ENCODE data around the gene MSRB2. TPM values are rescaled to one million over a fixed set of nuclear protein-coding genes. Genes with fewer than 3 reads are reported as not detected.
"Not testable (repeated sequence)": the region's sequence is repeated elsewhere in the genome, so short reads cannot be mapped to it uniquely, and the experiment has no call there.

MSRB2 gene
- total and polyA plus RNA-seq, 2 donors = 14.2 to 26.2 TPM

DNA sequence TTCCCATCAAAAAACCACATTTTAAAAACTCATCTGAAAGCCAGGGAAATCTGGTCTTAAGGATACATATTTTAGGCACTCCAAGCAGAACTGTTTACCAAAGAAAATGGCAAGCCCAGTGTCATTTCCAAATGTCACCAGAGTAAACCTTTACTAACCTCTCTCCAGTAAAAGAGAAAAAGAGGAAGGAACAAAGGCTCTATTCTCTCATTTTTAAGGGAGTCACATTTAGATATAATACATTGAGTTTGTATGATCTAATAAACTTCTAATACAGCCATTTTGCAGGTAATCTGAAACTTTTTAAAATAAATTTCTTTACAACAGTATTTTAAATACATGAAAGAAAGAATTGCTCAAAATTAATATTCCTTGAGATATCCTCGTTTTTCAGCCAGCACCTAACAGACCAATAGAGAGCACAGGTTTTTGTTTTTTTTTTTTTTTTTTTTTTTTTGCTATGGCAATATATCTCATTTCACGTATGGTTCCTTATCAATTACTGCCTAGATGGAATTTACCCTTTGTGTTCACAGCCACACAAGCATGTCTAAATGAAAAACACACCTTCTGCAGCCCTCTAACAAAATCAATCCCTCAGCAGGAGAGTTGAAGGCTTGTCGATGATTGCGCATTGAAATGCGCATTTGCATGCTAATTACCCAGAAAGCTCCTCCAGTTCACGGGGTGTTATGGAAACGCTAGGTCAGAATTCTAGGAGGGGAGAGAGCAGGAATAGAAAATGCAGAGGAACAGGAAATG is 39.8 kb upstream of the MSRB2 start:
- Histone ChIP-seq H3K9me3 (ENCODE audit: control insufficient read depth in 2 of 2, insufficient read depth in 1 of 2, low read length in 1 of 2) (no peaks in the 10 kb centered on the region), H3K27ac (ENCODE audit: low read depth in 1 of 2, low read length in 1 of 2) (no peak overlapping the region), H3K36me3 (ENCODE audit: control insufficient read depth in 2 of 2, insufficient read depth in 2 of 2, low read length in 1 of 2) (no peaks in the 10 kb centered on the region), H3K4me1 (ENCODE audit: control insufficient read depth in 2 of 2, insufficient read depth in 2 of 2, low read length in 2 of 2) (no peaks in the 10 kb centered on the region), H3K4me3 (ENCODE audit: low read length in 2 of 2) (no peak overlapping the region), H3K27me3 (ENCODE audit: control insufficient read depth in 2 of 2, insufficient read depth in 1 of 2, low read length in 1 of 2) (no peaks in the 10 kb centered on the region)
- DNase-seq (ENCODE audit: low read depth in 6 of 9, low spot score in 9 of 9) = no peak
- 81% methylated on average over 7 of the region's 7 CpGs for WGBS

- no peak for DNase-seq (ENCODE audit: low read depth in 6 of 9, low spot score in 9 of 9)
- H3K9me3 ChIP-seq (ENCODE audit: control insufficient read depth in 2 of 2, insufficient read depth in 1 of 2, low read length in 1 of 2) = no peaks in the 10 kb centered on the region
- 93% methylated on average over 3 of the region's 3 CpGs for WGBS
- H3K27ac ChIP-seq (ENCODE audit: low read depth in 1 of 2, low read length in 1 of 2) = no peak overlapping the region
- no peak overlapping the region for H3K4me3 ChIP-seq (ENCODE audit: low read length in 2 of 2)
- no peaks in the 10 kb centered on the region for H3K27me3 ChIP-seq (ENCODE audit: control insufficient read depth in 2 of 2, insufficient read depth in 1 of 2, low read length in 1 of 2)
- H3K36me3 ChIP-seq (ENCODE audit: control insufficient read depth in 2 of 2, insufficient read depth in 2 of 2, low read length in 1 of 2) = no peaks in the 10 kb centered on the region
- no peaks in the 10 kb centered on the region for H3K4me1 ChIP-seq (ENCODE audit: control insufficient read depth in 2 of 2, insufficient read depth in 2 of 2, low read length in 2 of 2)
Measured at GRCh38 chr10:23056186-23056579, 39.2 kb upstream of the MSRB2 start.

DNA sequence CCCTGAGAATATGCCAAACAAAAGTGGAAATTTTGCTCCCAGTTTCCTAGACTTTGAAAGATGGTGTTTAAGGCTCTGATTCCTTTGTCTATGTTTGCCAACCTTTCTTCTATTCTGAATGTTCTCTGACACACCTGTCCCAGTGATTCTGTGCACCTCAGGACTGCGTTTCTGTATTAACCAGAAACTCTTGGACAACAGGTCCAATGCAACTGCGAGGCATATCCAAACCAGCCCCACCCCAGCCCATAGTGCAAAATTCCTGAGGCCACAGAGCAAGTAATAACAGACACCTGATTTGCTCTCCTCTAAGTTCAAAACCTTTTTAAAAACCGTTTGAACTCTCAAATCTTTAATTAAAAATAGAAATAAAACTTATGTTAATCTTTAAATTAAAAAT is 37.0 kb upstream of the MSRB2 start:
- DNase-seq (ENCODE audit: low read depth in 6 of 9, low spot score in 9 of 9) = no peak
- Histone ChIP-seq H3K27me3 (ENCODE audit: control insufficient read depth in 2 of 2, insufficient read depth in 1 of 2, low read length in 1 of 2) (no peaks in the 10 kb centered on the region), H3K27ac (ENCODE audit: low read depth in 1 of 2, low read length in 1 of 2) (no peak overlapping the region), H3K36me3 (ENCODE audit: control insufficient read depth in 2 of 2, insufficient read depth in 2 of 2, low read length in 1 of 2) (no peaks in the 10 kb centered on the region), H3K4me1 (ENCODE audit: control insufficient read depth in 2 of 2, insufficient read depth in 2 of 2, low read length in 2 of 2) (no peaks in the 10 kb centered on the region), H3K9me3 (ENCODE audit: control insufficient read depth in 2 of 2, insufficient read depth in 1 of 2, low read length in 1 of 2) (no peaks in the 10 kb centered on the region), H3K4me3 (ENCODE audit: low read length in 2 of 2) (no peak overlapping the region)
- 68% methylated on average over 3 of the region's 3 CpGs for WGBS

DNA sequence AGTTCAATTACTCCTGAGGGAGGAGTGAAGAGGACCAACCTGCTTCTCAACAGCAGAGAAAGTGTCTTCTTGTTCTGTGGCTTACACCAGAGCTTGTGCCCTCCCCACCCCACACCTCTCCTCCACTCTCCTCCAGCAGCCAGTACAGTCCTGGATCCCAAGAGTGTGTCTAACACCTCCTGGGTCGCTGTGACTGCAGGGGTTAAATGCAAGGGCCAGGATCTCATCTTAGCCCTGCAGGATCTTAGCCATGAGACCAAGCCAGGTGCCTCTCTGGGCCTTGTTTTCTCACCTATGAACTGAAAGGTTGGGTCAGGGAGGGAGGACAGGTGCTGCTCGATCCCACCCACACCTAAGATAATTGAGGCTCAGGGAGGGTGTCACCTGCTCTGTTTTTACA is 34.5 kb upstream of the MSRB2 start:
- 60% methylated on average over 2 of the region's 2 CpGs for WGBS
- H3K36me3 ChIP-seq (ENCODE audit: control insufficient read depth in 2 of 2, insufficient read depth in 2 of 2, low read length in 1 of 2) = no peaks in the 10 kb centered on the region
- no peak overlapping the region for H3K27ac ChIP-seq (ENCODE audit: low read depth in 1 of 2, low read length in 1 of 2)
- no peak overlapping the region for H3K4me3 ChIP-seq (ENCODE audit: low read length in 2 of 2)
- no peaks in the 10 kb centered on the region for H3K27me3 ChIP-seq (ENCODE audit: control insufficient read depth in 2 of 2, insufficient read depth in 1 of 2, low read length in 1 of 2)
- H3K4me1 ChIP-seq (ENCODE audit: control insufficient read depth in 2 of 2, insufficient read depth in 2 of 2, low read length in 2 of 2) = no peaks in the 10 kb centered on the region
- no peaks in the 10 kb centered on the region for H3K9me3 ChIP-seq (ENCODE audit: control insufficient read depth in 2 of 2, insufficient read depth in 1 of 2, low read length in 1 of 2)
- DNase-seq (ENCODE audit: low read depth in 6 of 9, low spot score in 9 of 9) = no peak

DNA sequence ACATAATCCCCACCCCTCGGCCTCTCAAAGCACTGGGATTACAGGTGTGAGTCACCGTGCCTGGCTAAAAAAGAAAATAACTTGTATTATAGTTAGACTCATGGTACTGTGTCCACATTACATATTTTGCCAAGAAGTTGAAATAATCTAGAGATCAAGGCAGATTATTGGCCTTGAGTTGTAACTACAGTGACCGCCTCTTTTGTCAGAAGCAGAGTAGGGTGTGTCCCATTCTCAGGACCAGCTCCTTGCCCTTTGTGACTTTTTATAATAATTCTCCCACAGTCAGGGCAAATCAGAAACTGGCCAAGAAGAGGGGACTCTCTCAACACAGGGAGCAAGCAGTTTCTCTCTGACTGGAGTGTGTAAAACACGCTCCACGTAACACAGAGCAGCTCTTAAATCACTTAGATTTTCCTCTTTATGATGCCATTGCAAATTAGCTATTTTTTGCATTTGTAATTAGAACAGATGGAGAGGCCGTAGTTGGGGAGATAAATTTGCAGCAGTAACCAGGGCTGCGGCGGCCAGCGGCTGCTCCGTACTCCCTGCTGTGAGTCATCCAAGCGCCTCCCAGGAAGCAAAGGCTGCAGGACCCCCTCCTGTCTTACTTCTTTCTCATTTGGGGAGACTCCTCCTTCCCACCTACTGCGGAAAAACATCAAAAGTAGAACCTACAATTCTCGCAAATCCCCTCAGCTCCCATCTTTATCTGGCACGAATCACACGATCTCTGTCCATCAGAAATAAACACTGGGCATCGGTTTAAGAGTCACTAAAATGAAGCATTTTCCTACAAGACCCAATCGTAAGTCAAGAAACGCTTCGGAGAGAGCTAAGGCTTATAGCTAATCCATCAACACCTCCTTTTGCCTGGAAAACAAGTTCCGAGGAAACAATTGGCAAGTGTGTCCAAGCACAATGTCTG is 32.1 kb upstream of the MSRB2 start:
- Histone ChIP-seq H3K36me3 (ENCODE audit: control insufficient read depth in 2 of 2, insufficient read depth in 2 of 2, low read length in 1 of 2) (no peaks in the 10 kb centered on the region), H3K27me3 (ENCODE audit: control insufficient read depth in 2 of 2, insufficient read depth in 1 of 2, low read length in 1 of 2) (no peaks in the 10 kb centered on the region), H3K9me3 (ENCODE audit: control insufficient read depth in 2 of 2, insufficient read depth in 1 of 2, low read length in 1 of 2) (no peaks in the 10 kb centered on the region), H3K27ac (ENCODE audit: low read depth in 1 of 2, low read length in 1 of 2) (no peak overlapping the region), H3K4me3 (ENCODE audit: low read length in 2 of 2) (no peak overlapping the region), H3K4me1 (ENCODE audit: control insufficient read depth in 2 of 2, insufficient read depth in 2 of 2, low read length in 2 of 2) (peaks cover 0 to 4% of the 10 kb centered on the region in 2 donors)
- 93% methylated on average over 20 of the region's 20 CpGs for WGBS
- DNase-seq (ENCODE audit: low read depth in 6 of 9, low spot score in 9 of 9) = no peak

- DNase-seq (ENCODE audit: low read depth in 6 of 9, low spot score in 9 of 9) = no peak
- H3K9me3 ChIP-seq (ENCODE audit: control insufficient read depth in 2 of 2, insufficient read depth in 1 of 2, low read length in 1 of 2) = no peaks in the 10 kb centered on the region
- no peaks in the 10 kb centered on the region for H3K27me3 ChIP-seq (ENCODE audit: control insufficient read depth in 2 of 2, insufficient read depth in 1 of 2, low read length in 1 of 2)
- H3K4me1 ChIP-seq (ENCODE audit: control insufficient read depth in 2 of 2, insufficient read depth in 2 of 2, low read length in 2 of 2) = peaks cover 0 to 4% of the 10 kb centered on the region in 2 donors
- WGBS = 92% methylated on average over 20 of the region's 20 CpGs
- H3K36me3 ChIP-seq (ENCODE audit: control insufficient read depth in 2 of 2, insufficient read depth in 2 of 2, low read length in 1 of 2) = no peaks in the 10 kb centered on the region
- H3K27ac ChIP-seq (ENCODE audit: low read depth in 1 of 2, low read length in 1 of 2) = no peak overlapping the region
- no peak overlapping the region for H3K4me3 ChIP-seq (ENCODE audit: low read length in 2 of 2)
Measured at GRCh38 chr10:23063973-23064812, 31.2 kb upstream of the MSRB2 start.

DNA sequence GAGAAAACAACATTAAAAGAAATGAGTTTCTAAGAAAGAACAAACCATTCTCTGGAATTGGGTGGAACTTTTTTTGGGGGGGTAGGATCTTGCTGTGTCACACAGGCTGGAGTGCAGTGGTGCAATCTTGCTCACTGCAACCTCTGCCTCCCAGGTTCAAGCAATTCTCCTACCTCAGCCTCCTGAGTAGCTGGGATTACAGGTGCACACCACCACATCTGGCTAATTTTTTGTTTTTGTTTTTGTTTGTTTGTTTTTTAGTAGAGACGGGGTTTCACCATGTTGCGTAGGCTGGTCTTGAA is 30.6 kb upstream of the MSRB2 start:
- H3K9me3 ChIP-seq (ENCODE audit: control insufficient read depth in 2 of 2, insufficient read depth in 1 of 2, low read length in 1 of 2); DNase-seq (ENCODE audit: low read depth in 6 of 9, low spot score in 9 of 9); H3K36me3 ChIP-seq (ENCODE audit: control insufficient read depth in 2 of 2, insufficient read depth in 2 of 2, low read length in 1 of 2); H3K4me1 ChIP-seq (ENCODE audit: control insufficient read depth in 2 of 2, insufficient read depth in 2 of 2, low read length in 2 of 2); H3K27ac ChIP-seq (ENCODE audit: low read depth in 1 of 2, low read length in 1 of 2); H3K4me3 ChIP-seq (ENCODE audit: low read length in 2 of 2); H3K27me3 ChIP-seq (ENCODE audit: control insufficient read depth in 2 of 2, insufficient read depth in 1 of 2, low read length in 1 of 2): not testable (repeated sequence)
- WGBS = 98% methylated on average over 2 of the region's 2 CpGs

DNA sequence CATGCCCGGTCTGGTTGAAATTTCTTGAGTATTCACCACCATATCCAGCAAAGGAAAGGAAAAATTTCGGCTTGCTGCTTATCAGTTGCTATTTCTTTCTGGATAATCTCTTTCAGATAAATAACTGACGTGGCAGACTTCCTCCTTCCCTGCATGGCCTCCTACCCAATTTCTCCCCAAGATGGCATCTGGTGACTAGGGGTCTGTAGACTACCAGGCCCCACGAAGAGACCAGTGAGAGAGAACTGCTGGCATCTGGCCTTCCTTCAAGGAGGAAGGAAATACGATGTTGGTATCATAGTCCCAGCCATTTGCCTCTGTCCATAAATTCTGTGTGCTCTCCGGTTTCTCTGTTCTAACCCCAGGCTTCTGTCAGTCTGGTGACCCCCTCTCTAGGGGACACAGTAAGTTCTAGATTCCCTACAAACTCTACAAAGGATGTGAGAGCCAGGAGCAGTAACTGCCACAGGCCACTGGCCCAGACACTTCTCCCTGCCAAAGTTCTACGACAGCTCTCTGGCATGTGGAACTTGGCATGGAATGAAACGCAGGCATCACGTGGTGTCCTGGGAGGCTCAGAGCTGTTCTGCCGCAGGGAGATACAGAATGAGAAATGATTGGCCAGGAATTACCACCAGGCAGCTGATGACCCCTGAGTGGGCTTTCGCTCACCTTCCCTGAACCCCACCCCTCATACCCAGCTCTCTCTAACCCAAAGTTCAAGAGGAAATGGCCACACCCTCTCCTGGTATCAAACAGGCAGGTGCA is 30.0 kb upstream of the MSRB2 start:
- no peaks in the 10 kb centered on the region for H3K36me3 ChIP-seq (ENCODE audit: control insufficient read depth in 2 of 2, insufficient read depth in 2 of 2, low read length in 1 of 2)
- H3K27me3 ChIP-seq (ENCODE audit: control insufficient read depth in 2 of 2, insufficient read depth in 1 of 2, low read length in 1 of 2) = no peaks in the 10 kb centered on the region
- no peaks in the 10 kb centered on the region for H3K9me3 ChIP-seq (ENCODE audit: control insufficient read depth in 2 of 2, insufficient read depth in 1 of 2, low read length in 1 of 2)
- peak overlapping the region in 1 of 2 donors; percentile 43 for H3K27ac ChIP-seq (ENCODE audit: low read depth in 1 of 2, low read length in 1 of 2)
- WGBS = 80% methylated on average over 11 of the region's 11 CpGs
- H3K4me3 ChIP-seq (ENCODE audit: low read length in 2 of 2) = no peak overlapping the region
- no peak for DNase-seq (ENCODE audit: low read depth in 6 of 9, low spot score in 9 of 9)
- peaks cover 0 to 4% of the 10 kb centered on the region in 2 donors for H3K4me1 ChIP-seq (ENCODE audit: control insufficient read depth in 2 of 2, insufficient read depth in 2 of 2, low read length in 2 of 2)

All from thymus (tissue), 11 donors.